IgD-negative memory B cell (primary cell): ENCODE results near the gene RPL11. TPM values are rescaled to one million over a fixed set of nuclear protein-coding genes. Genes with fewer than 3 reads are reported as not detected.

Experiments
- H3K27ac Mint-ChIP-seq, 3 donors: one replicate each; pipeline ENCODE4 v1.8.0; 2020 to 2022; ENCODE audit warnings: mild to moderate bottlenecking in 3 of 3, mixed read lengths in 3 of 3, moderate library complexity in 1 of 3
- H3K27me3 Mint-ChIP-seq: one replicate; pipeline ENCODE4 v1.8.0; 2021; ENCODE audit warnings: mixed read lengths
- H3K36me3 Mint-ChIP-seq: one replicate; pipeline ENCODE4 v1.8.0; 2020; ENCODE audit warnings: mild to moderate bottlenecking, mixed read lengths
- H3K4me1 Mint-ChIP-seq, 3 donors: one replicate each; pipeline ENCODE4 v1.8.0; 2020 to 2022; ENCODE audit warnings: mixed read lengths in 3 of 3, mild to moderate bottlenecking in 1 of 3
- H3K4me3 Mint-ChIP-seq, 4 donors: one replicate each; pipeline ENCODE4 v1.8.0; 2020 to 2022; ENCODE audit warnings: mild to moderate bottlenecking in 4 of 4, mixed read lengths in 4 of 4, moderate library complexity in 3 of 4
- H3K9me3 Mint-ChIP-seq, 3 donors: one replicate each; pipeline ENCODE4 v1.8.0; 2020 to 2021; ENCODE audit warnings: mixed read lengths in 3 of 3, mild to moderate bottlenecking in 1 of 3
- polyA plus RNA-seq: library from polyadenylated mRNA; unstranded; fragments of 300-500 nt; fragmentation: Illumina TruSeq; gene quantifications from one replicate; pipeline ENCODE4 v1.2.3, GENCODE V29; 2021

RPL11 gene
- polyA plus RNA-seq, 1 donor from 2014 or later = 1,607 TPM

DNA sequence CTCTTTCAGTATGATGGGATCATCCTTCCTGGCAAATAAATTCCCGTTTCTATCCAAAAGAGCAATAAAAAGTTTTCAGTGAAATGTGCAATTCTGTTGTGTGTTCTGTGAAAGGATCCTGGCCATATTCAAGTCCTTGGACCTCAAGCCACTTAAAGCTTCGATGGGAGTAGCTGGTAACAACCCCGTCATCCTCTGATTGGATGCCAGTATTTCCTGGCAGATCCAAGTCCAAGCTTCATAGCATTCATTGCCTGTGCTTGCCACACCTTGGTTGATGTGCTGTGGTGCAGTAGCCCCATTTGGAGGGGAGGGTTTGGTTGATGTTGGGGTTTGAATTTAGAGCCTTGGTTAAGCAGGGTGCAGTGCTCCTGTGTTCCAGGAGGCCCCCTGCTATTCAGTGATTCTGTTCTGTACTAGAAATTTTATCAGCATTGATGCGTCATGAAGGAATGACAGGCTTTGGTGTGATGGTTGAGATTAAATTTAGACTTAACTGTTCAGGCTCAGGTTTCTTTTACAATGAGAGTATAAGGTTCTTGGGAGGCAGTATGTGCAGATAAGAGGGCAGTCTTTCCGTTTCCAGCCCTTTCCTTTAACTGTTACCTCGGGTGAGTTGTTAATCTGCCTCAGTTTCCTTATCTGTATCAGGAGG lies 4.9 kb downstream of the RPL11 start:
- no peaks in the 10 kb centered on the region for H3K9me3 Mint-ChIP-seq
- H3K27ac Mint-ChIP-seq = no peak overlapping the region
- H3K27me3 Mint-ChIP-seq = no peaks in the 10 kb centered on the region
- no peaks in the 10 kb centered on the region for H3K36me3 Mint-ChIP-seq
- peaks cover 33 to 55% (median 54%) of the 10 kb centered on the region in 3 donors for H3K4me1 Mint-ChIP-seq
- no peak overlapping the region for H3K4me3 Mint-ChIP-seq

DNA sequence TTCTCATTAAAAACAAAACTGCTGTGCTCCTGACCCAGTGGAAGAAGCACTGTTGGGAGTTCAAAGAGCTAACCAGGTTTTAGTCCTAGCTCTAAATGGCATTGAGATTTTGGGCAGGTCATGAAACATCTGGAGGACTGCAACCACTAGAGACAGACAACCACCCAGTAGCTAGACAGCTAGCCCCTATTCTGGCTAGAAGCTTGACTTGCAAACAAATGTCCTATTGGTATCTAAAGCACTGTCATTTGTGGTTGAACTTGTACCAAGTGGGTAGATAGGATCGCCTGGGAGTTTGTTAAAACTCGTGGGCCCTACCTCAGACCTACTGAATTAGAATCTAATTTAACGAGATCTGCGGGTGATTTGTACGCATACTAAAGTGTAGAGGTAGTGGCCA lies 6.9 kb downstream of the RPL11 start:
- Mint-ChIP-seq H3K4me1 (peaks cover 19 to 42% (median 37%) of the 10 kb centered on the region in 3 donors), H3K9me3 (no peaks in the 10 kb centered on the region), H3K36me3 (no peaks in the 10 kb centered on the region), H3K27me3 (no peaks in the 10 kb centered on the region), H3K27ac (no peak overlapping the region), H3K4me3 (peak overlapping the region in 1 of 4 donors; percentile 27)

DNA sequence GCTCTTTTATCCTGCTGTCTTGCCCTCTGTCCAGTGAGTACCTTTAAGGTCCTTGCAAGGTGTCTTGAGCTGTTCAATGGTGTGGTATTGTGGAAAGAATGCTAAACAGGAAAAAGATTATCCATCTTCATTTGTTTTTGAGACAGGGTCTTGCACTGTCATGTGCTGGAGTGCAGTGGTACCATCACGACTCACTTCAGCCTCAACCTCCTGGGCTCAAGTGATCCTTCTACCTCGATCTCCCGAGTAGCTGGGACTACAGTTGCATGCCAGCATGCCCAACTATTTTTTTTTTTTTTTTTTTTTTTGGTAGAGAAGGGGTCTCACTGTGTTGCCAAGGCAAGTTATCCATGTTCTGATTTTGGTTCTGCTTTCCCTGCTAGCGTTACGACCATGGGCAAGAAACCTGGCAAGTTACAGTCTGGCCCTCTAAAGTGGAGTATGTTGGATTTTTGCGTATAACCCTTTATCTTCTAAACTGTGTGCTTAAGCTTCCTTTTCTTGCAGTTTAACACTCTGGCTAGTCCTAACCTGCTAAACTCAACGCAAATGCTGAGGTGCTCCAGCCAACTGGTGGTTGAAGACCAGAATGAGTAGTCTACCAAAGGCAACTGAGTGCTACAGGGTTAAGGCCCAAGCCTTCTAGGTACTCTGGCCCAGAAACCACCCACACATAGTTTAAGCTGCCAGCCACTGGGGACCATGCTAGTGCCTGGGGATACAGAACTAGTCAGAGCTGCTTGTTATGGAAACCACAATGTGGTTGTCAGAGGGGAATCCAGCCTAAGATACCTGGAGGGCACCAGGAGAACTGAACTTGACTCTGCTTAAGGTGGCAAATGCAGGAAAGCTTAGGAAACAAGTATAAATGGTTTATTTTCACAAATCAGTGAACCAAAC lies 7.9 kb downstream of the RPL11 start:
- H3K36me3 Mint-ChIP-seq = no peaks in the 10 kb centered on the region
- no peaks in the 10 kb centered on the region for H3K27me3 Mint-ChIP-seq
- peaks cover 13 to 34% (median 34%) of the 10 kb centered on the region in 3 donors for H3K4me1 Mint-ChIP-seq
- H3K9me3 Mint-ChIP-seq = no peaks in the 10 kb centered on the region
- H3K27ac Mint-ChIP-seq = peak overlapping the region in 2 of 3 donors; percentile 26 to 67
- H3K4me3 Mint-ChIP-seq = no peak overlapping the region

DNA sequence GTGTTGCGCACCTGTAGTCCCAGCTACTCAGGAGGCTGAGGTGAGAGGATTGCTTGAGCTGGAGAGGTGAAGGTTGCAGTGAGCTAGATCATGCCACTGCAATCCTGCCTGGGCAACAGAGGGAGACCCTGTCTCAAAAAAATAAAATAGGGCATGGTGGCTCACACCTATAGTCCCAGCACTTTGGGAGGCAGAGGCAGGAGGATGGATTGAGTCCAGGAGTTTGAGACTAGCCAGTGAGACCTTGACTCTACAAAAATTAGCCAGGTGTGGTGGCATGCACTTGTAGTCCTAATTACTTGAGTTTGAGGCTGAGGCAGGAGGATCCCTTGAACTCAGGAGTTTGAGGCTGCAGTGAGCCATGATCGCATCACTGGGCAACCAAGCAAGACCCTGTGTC lies 9.7 kb downstream of the RPL11 start:
- peaks cover 3 to 20% (median 18%) of the 10 kb centered on the region in 3 donors for H3K4me1 Mint-ChIP-seq
- H3K36me3 Mint-ChIP-seq = no peaks in the 10 kb centered on the region

DNA sequence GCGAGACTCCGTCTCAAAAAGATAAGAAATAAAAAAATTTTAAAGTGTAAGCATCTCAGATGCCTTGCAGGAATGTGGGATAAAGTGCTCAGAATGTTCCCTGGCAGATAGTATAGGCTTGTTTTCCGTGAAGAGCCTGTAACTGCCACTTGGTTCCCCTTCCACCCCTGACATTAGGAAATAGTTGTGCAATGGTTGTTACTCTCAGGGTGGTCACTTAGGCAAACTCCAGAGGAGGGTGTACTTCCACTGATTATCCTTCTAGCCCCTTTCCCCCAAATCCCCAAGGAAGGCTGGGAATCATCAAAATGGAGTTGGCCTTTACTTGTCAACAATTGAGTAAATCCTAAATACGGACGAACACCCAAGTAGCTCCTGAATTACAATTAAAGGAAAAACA lies 10.4 kb downstream of the RPL11 start:
- Mint-ChIP-seq H3K36me3 (no peaks in the 10 kb centered on the region), H3K4me1 (peaks cover 3 to 14% (median 13%) of the 10 kb centered on the region in 3 donors), H3K27me3 (no peaks in the 10 kb centered on the region), H3K27ac (peak overlapping the region in 1 of 3 donors; percentile 42), H3K9me3 (no peaks in the 10 kb centered on the region), H3K4me3 (no peak overlapping the region)

More for the DNA sequence above, 9.7 kb downstream of the RPL11 start:
- Mint-ChIP-seq H3K9me3 (no peaks in the 10 kb centered on the region), H3K4me3 (no peak overlapping the region), H3K27ac (no peak overlapping the region), H3K27me3 (no peaks in the 10 kb centered on the region)

DNA sequence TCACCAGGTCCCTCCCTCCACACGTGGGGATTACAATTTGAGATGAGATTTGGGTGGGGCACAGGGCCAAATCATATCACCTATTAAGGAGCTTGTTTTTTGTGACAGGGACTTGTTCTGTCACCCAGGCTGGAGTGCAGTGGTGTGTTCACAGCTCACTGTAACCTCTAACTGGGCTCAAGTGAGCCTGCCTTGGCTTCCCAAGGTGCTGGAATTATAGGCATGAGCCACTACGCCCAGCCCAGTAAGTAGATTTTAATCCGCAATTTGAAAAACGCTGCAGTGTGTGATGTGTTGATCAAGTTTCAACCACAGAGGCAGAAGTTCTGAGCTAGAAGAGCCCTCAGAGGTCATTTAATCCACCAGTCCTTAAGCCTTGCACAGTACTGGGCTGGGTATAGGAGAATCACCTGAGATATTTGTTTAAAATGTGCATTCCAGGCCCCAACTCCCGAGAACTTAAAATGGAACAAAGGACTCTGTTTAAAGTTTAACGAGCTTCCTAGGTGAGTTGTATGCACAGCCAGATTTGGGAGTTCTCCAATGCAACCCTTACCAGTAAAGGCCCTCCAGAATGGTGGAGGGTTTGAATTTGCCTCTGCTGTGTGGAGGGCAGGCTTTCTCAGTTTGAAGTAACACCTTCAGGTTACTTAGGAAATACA lies 13.4 kb downstream of the RPL11 start:
- Mint-ChIP-seq H3K36me3 (no peaks in the 10 kb centered on the region), H3K27ac (no peak overlapping the region), H3K4me3 (no peak overlapping the region), H3K27me3 (no peaks in the 10 kb centered on the region), H3K4me1 (peaks cover 0 to 9% (median 7%) of the 10 kb centered on the region in 3 donors), H3K9me3 (no peaks in the 10 kb centered on the region)

DNA sequence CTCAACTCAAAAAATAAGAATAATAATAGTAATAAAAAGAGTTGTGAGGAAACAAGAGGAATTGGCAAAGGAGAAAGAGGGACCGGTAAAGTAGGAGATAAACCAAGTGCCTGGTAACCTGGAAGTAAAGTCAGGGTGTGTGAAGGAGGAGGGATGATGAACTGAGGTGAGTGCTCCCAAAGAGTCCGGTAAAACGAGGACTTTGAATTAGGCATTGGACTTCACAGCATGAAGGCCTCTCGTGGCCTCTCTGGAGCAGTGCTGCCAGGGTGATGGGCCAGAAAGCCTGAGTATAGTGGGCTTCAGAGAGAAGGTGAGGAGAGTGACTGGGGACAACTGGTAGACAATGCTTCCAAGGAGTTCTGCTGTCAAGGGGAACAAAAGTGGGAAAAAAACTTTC lies 17.6 kb downstream of the RPL11 start:
- H3K4me3 Mint-ChIP-seq = no peak overlapping the region
- no peaks in the 10 kb centered on the region for H3K36me3 Mint-ChIP-seq
- H3K27me3 Mint-ChIP-seq = no peaks in the 10 kb centered on the region
- peak overlapping the region in 1 of 3 donors; percentile 59 for H3K27ac Mint-ChIP-seq
- H3K4me1 Mint-ChIP-seq = peaks cover 0 to 9% (median 7%) of the 10 kb centered on the region in 3 donors
- no peaks in the 10 kb centered on the region for H3K9me3 Mint-ChIP-seq

DNA sequence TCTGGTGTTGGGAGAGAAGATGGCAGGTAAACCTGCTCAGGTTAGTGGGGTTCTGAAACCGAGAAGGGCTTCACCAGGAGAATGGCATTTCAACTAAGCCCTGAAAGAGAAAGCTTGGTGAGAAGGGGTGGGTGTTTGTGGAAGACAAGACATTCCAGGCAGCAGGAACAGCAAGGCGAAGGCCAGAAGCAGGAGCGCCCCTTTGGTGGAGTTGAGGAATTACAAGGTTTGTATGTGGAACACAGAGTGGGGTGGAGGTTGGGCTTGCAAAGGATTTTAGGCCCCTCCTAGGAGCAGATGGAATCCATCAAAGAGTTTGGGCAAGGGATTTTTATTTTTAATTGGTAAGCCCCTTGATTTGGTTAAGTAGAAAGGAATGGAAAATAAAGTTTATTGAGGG lies 26.9 kb downstream of the RPL11 start:
- Mint-ChIP-seq H3K36me3 (peaks cover 3% of the 10 kb centered on the region), H3K27me3 (no peaks in the 10 kb centered on the region), H3K4me1 (peaks cover 20 to 23% (median 22%) of the 10 kb centered on the region in 3 donors), H3K27ac (peak overlapping the region in 2 of 3 donors; percentile 1 to 56), H3K4me3 (no peak overlapping the region), H3K9me3 (peaks cover 0 to 2% (median 0%) of the 10 kb centered on the region in 3 donors)

DNA sequence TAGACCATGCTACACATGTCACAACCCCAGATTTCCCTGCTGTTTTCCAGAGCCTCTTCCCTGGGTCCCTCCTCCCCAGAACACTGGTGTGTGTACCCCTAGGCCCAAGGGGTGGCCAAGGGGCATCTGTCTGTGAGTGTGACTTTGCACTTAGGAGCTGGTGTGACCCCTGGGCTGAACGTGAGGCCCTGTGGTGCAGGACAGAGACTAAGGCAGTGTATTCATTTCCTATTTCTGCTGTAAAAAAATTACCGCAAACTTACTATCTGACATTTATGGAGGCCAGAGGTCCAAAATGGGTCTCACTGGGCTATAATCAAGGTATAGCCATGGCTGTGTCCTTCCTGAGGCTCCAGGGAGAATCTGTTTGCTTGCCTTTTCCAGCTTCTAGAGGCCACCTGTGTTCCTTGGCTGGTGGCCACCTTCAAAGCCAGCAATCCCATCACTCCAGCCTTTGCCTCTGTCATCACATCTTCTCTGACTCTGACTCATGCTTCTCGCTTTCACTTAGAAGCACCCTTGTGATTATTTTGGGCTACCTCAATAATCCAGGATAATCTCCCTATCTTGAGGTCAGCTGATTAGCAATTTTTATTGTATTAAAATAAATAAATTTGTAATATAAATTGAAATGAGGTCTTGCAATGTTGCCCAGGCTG lies 27.7 kb downstream of the RPL11 start:
- no peaks in the 10 kb centered on the region for H3K27me3 Mint-ChIP-seq
- peak overlapping the region in 2 of 3 donors; percentile 81 to 87 for H3K27ac Mint-ChIP-seq
- H3K4me3 Mint-ChIP-seq = no peak overlapping the region
- H3K4me1 Mint-ChIP-seq = peaks cover 24 to 27% (median 26%) of the 10 kb centered on the region in 3 donors
- H3K9me3 Mint-ChIP-seq = peaks cover 0 to 2% (median 0%) of the 10 kb centered on the region in 3 donors
- H3K36me3 Mint-ChIP-seq = peaks cover 3% of the 10 kb centered on the region

DNA sequence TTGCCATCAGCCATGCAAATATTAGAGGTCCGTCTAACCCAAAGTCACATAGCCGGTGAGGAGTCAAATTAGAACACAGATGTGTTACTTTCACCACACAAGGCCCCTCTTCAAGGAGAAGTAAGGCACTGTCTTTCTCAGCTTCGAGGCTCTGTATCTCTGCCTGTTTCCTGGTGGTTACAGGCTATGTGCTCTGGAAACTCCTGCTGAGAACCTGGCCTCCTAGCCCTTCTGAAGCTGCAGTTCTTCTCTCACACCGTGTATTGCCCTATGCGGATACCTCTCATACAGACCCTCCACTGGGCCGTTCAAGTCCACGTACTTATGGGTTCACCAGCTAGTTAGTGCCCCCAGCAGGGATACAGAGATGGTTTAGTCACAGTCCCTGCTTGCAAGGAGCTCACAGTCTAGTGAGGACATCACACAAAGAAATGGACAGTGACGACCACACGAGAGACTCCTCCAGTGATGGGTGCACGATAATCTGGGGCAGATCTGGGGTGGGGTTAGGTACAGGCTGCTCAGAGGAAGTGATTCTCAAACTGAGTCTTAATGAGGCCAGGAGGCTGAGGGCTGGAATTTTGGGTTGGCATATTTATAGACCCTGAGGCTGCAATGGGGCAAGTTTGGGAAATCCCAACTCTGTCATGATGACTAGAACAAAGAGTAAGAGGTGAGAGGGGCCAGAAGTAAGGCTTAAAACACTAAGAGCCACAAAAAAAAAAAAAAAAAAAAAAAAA lies 28.8 kb downstream of the RPL11 start:
- Mint-ChIP-seq H3K4me1 (peaks cover 26 to 28% (median 27%) of the 10 kb centered on the region in 3 donors), H3K27me3 (no peaks in the 10 kb centered on the region), H3K36me3 (peaks cover 3% of the 10 kb centered on the region), H3K4me3 (peak overlapping the region; percentile 31 to 85 (median 46)), H3K27ac (peak overlapping the region; percentile 63 to 87 (median 75)), H3K9me3 (peaks cover 0 to 2% (median 0%) of the 10 kb centered on the region in 3 donors)

DNA sequence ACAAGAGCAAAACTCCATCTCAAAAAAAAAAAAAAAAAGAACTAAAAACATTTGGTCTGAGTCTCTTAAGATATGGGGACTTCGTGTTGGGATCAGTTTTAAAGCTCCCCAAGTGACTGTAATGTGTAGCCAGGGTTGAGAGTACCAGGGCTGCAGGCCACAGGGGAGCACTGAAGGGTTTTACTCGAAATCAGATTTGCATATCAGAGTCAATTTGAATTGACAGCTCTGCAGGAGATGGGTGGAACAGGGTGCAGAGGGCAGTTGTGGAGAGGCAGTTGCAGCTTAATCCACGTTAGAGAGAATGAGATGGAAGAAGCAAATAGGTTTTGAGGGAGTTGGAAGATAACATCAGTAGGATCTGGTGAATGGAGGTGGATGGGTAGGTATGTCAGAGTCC lies 31.0 kb downstream of the RPL11 start:
- peak overlapping the region; percentile 60 to 95 (median 65) for H3K27ac Mint-ChIP-seq
- peaks cover 0 to 2% (median 0%) of the 10 kb centered on the region in 3 donors for H3K9me3 Mint-ChIP-seq
- peak overlapping the region; percentile 38 to 87 (median 79) for H3K4me3 Mint-ChIP-seq

DNA sequence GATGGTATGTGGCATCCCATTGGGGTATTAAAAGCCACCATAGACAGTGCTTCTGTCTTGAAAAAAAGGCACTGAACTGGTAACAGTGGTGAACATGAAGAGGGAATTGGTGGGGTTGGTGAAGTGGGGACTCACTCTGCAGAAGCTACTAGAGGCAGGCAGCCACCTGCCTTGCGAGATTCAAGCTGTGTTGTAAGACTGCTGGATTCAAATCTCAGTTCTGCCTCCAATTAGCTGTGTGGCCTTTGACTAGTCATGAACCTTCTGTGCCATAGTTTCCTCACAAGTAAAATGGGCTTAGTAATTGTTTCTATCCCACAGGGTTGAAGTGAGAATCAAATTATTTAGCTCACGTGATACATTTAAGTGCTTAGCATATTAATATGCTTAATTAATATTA lies 35.1 kb downstream of the RPL11 start:
- Mint-ChIP-seq H3K27ac (peak overlapping the region in 2 of 3 donors; percentile 6 to 99), H3K36me3 (no peaks in the 10 kb centered on the region), H3K9me3 (peaks cover 0 to 2% (median 0%) of the 10 kb centered on the region in 3 donors), H3K4me3 (peak overlapping the region in 2 of 4 donors; percentile 89 to 91), H3K27me3 (no peaks in the 10 kb centered on the region), H3K4me1 (peaks cover 42 to 43% (median 42%) of the 10 kb centered on the region in 3 donors)

More for the DNA sequence above, 31.0 kb downstream of the RPL11 start:
- Mint-ChIP-seq H3K4me1 (peaks cover 36 to 38% (median 36%) of the 10 kb centered on the region in 3 donors), H3K27me3 (no peaks in the 10 kb centered on the region), H3K36me3 (no peaks in the 10 kb centered on the region)

DNA sequence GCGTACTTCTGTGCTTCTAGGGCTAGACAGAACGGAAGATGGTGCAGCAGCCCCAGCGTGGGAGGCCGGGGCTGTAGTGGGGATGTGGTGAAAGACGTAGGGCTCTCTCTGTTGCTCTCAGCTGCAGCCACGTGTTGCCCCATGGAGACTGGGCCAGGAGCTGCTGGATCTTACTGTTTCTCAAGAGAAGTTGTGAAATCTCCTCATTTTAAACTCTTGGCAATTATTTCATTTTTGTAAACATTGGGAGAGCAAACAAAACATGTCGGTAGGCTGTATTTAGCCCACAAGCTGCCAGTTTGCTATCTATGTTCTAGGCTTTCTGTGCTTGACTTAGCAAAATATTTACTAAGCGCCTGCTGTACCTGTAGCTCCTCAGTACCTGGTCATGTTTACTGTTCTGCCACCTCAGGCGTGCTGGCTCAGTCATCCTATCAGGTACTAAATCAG lies 35.8 kb downstream of the RPL11 start:
- Mint-ChIP-seq H3K36me3 (no peaks in the 10 kb centered on the region), H3K27me3 (no peaks in the 10 kb centered on the region), H3K9me3 (peaks cover 0 to 2% (median 0%) of the 10 kb centered on the region in 3 donors), H3K4me1 (peaks cover 41 to 42% (median 42%) of the 10 kb centered on the region in 3 donors), H3K4me3 (peak overlapping the region in 2 of 4 donors; percentile 89 to 91), H3K27ac (peak overlapping the region in 2 of 3 donors; percentile 6 to 99)
